Renal pelvis (tissue), 12 donors: ENCODE results near the gene DNAJB6. TPM values are rescaled to one million over a fixed set of nuclear protein-coding genes. Genes with fewer than 3 reads are reported as not detected.

ENCODE experiments used
- DNase-seq: peaks from one replicate; pipeline ENCODE4 v3.0.0-alpha.2; 2013
- long read RNA-seq, 16 experiments: transcript quantifications; one replicate each; lab custom pipeline, GENCODE V29; 2026
- polyA plus RNA-seq, 3 donors: library from polyadenylated mRNA; unstranded; fragments of 120-200 nt; gene quantifications; one replicate each; pipeline ENCODE4 v1.2.1, GENCODE V29; 2013; ENCODE audit not compliant: insufficient read length in 3 of 3

Gene DNAJB6
- polyA plus RNA-seq: 100 to 1,000 TPM; 139 to 167 (median 153) TPM
- long read RNA-seq, donor 1, full-length matches to known transcripts: 70 of 70 reads
- long read RNA-seq, donor 1, partial matches to known transcripts: 0 of 70 reads
- long read RNA-seq, donor 1, other reads (novel, unspliced or antisense): 0 of 70 reads
- long read RNA-seq, donor 2, transcript DNAJB6-204 (8 exons, 1,609 nt): major isoform, 70 of 108 reads
- long read RNA-seq, donor 2, transcript DNAJB6-201 (10 exons, 2,527 nt): minor isoform, 14 of 108 reads
- long read RNA-seq, donor 2, partial matches to known transcripts: 24 of 108 reads
- long read RNA-seq, donor 2, other reads (novel, unspliced or antisense): 0 of 108 reads
- long read RNA-seq, donor 3, full-length matches to known transcripts: 63 of 68 reads
- long read RNA-seq, donor 3, partial matches to known transcripts: 5 of 68 reads
- long read RNA-seq, donor 3, other reads (novel, unspliced or antisense): 0 of 68 reads
- long read RNA-seq, donor 4, full-length matches to known transcripts: 74 of 74 reads
- long read RNA-seq, donor 4, partial matches to known transcripts: 0 of 74 reads
- long read RNA-seq, donor 4, other reads (novel, unspliced or antisense): 0 of 74 reads
- long read RNA-seq, donor 5, full-length matches to known transcripts: 27 of 27 reads
- long read RNA-seq, donor 5, partial matches to known transcripts: 0 of 27 reads
- long read RNA-seq, donor 5, other reads (novel, unspliced or antisense): 0 of 27 reads
- long read RNA-seq, donor 6, full-length matches to known transcripts: 70 of 125 reads
- long read RNA-seq, donor 6, partial matches to known transcripts: 55 of 125 reads
- long read RNA-seq, donor 6, other reads (novel, unspliced or antisense): 0 of 125 reads
- long read RNA-seq, donor 7, full-length matches to known transcripts: 60 of 60 reads
- long read RNA-seq, donor 7, partial matches to known transcripts: 0 of 60 reads
- long read RNA-seq, donor 7, other reads (novel, unspliced or antisense): 0 of 60 reads
- long read RNA-seq, donor 8, full-length matches to known transcripts: 31 of 31 reads
- long read RNA-seq, donor 8, partial matches to known transcripts: 0 of 31 reads
- long read RNA-seq, donor 8, other reads (novel, unspliced or antisense): 0 of 31 reads
- long read RNA-seq, donor 9, full-length matches to known transcripts: 68 of 68 reads
- long read RNA-seq, donor 9, partial matches to known transcripts: 0 of 68 reads
- long read RNA-seq, donor 9, other reads (novel, unspliced or antisense): 0 of 68 reads
- long read RNA-seq, donor 10, full-length matches to known transcripts: 38 of 70 reads
- long read RNA-seq, donor 10, partial matches to known transcripts: 32 of 70 reads
- long read RNA-seq, donor 10, other reads (novel, unspliced or antisense): 0 of 70 reads
- long read RNA-seq, donor 11, transcript DNAJB6-201 (10 exons, 2,527 nt): minor isoform, 8 of 29 reads
- long read RNA-seq, donor 11, transcript DNAJB6-204 (8 exons, 1,609 nt): major isoform, 15 of 29 reads
- long read RNA-seq, donor 11, partial matches to known transcripts: 6 of 29 reads
- long read RNA-seq, donor 11, other reads (novel, unspliced or antisense): 0 of 29 reads
- long read RNA-seq, donor 12, full-length matches to known transcripts: 78 of 112 reads
- long read RNA-seq, donor 12, partial matches to known transcripts: 34 of 112 reads
- long read RNA-seq, donor 12, other reads (novel, unspliced or antisense): 0 of 112 reads
- long read RNA-seq, donor 13, full-length matches to known transcripts: 27 of 27 reads
- long read RNA-seq, donor 13, partial matches to known transcripts: 0 of 27 reads
- long read RNA-seq, donor 13, other reads (novel, unspliced or antisense): 0 of 27 reads
- long read RNA-seq, donor 14, full-length matches to known transcripts: 69 of 93 reads
- long read RNA-seq, donor 14, partial matches to known transcripts: 24 of 93 reads
- long read RNA-seq, donor 14, other reads (novel, unspliced or antisense): 0 of 93 reads
- long read RNA-seq, donor 15, full-length matches to known transcripts: 100 of 100 reads
- long read RNA-seq, donor 15, partial matches to known transcripts: 0 of 100 reads
- long read RNA-seq, donor 15, other reads (novel, unspliced or antisense): 0 of 100 reads
- long read RNA-seq, donor 16, full-length matches to known transcripts: 76 of 82 reads
- long read RNA-seq, donor 16, partial matches to known transcripts: 6 of 82 reads
- long read RNA-seq, donor 16, other reads (novel, unspliced or antisense): 0 of 82 reads

GRCh38 chr7:157336383-157337315 is at the start of gene DNAJB6:
TSS of gene DNAJB6 (plus strand) at chr7:157337004. CDS start at chr7:157358573, 21,569 bp downstream.
- DNase-seq: peak; percentile 94

DNA sequence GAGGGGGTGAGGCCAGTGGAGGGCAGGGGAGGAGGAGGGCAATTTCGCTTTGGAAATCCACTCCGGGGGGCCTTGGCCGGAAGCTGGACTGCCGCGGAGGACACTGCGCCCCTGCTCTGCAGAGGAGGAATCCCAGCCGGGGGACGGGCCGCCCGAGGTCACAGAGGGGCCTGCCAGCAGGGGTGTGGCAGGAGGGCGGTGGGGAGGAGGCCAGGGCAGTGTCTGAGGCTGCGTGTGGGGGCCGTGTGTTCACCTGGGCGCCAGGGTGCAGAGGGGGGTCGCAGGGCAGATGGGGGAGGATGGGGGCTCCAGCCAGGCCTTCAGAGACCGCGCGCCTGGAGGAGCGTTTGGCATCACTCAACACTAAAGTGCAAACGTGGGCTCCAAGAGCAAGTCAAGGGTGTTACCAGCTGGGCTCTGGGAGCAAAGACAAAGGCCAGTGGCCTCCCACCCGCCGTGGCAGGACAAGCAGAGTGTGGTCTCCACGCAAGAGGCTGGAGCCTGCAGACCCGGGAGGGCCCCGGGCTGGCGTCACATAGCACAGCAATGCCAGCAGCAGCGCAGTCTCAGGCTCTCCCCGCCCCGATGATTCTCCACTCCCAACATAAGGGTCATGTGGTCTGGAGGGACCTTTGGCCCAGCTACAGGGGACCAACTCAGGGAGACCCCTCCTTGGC is 45.3 kb upstream of the DNAJB6 start:
- DNase-seq: no peak

DNA sequence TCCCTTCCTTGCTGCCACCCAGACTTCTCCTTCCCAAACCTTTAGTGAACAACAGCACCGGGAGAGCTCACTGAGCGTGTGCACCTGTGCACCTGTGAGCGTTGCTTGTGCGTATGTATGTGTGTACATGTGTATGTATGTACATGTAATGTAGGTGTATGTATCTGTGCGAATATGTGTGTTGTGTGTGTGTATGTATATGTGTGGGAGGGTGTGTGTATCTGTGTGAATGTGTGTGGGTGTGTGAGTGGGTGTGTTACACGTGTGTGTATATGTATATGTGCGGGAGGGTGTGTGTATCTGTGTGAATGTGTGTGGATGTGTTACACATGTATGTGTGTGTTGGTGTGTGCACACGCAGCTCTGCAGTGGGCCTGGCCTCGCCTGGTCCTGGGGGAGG is 44.5 kb upstream of the DNAJB6 start:
- no peak for DNase-seq

GRCh38 chr7:157292770-157293412 is 43.9 kb upstream of the DNAJB6 start:
- DNase-seq: no peak

GRCh38 chr7:157293413-157293788 is 43.4 kb upstream of the DNAJB6 start:
- DNase-seq: no peak

GRCh38 chr7:157294773-157295172 is 42.0 kb upstream of the DNAJB6 start:
- DNase-seq: no peak

DNA sequence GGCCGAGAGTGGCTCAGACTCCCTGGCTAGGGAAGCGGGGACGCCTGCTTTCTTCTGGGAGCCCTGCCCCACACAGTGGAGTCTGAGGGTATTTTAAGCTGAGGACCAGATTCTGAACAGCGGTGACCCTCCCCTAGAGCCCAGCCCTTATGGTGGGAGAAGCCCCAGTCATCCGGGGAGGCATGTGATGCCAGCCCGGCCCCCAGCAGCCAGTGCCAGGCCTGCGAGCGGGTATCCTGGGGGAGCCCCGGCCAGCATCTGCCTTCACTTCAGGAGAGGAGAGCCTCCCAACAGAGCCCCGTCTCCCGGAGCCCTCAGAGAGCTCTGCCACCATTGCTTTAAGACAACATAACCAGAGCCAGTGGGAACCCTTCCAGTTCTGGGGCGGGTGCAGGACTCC is 41.5 kb upstream of the DNAJB6 start:
- DNase-seq: no peak

- no peak for DNase-seq
Observed at GRCh38 chr7:157297185-157297584, 39.6 kb upstream of the DNAJB6 start.

DNA sequence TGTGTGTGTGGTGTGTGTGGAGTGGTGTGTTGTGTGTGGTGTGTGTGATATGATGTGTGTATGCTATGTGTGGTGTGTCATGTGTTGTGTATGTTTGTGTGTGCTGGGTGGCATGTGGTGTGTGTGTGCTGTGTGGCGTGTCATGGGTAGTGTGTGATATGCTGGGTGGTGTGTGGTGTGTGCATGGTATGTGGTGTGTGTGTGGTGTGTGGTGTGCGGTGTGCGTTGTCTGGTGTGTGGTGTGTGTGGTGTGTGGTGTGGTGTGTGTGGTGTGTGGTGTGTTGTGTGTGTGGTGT is 37.5 kb upstream of the DNAJB6 start:
- DNase-seq: no peak

DNA sequence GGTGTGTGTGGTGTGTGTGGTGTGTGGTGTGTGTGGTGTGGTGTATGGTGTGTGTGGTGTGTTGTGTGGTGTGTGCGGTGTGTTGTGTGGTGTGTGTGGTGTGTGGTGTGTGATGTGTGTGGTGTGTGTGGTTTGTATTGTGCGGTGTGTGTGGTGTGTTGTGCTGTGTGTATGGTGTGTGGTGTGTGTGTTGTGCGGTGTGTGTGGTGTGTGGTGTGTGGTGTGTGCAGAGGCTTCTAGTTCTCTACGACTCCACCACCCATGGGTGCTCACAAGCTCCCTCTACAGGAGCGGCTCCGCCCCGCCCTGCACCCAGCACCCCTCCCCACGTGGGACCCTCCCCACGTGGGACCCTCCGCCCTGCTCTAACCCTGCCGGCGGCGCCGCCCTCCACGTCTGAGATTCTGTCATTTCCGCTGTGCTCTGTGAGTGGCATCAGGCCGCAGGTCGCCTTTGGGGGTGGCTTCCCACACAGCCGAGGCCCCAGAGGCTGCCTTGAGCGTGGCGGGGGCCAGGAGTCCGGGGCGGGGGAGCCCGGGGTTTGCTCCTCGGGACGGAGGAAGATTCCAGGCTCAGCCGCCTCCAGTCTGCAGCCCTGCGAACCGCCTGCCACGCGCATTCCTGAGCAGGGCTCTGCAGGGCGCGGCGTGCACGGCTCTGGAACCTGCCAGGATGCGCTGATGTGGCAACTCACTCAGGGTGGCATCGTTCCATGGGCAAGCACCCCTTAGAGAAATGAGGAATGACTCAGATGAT is 37.0 kb upstream of the DNAJB6 start:
- no peak for DNase-seq

DNA sequence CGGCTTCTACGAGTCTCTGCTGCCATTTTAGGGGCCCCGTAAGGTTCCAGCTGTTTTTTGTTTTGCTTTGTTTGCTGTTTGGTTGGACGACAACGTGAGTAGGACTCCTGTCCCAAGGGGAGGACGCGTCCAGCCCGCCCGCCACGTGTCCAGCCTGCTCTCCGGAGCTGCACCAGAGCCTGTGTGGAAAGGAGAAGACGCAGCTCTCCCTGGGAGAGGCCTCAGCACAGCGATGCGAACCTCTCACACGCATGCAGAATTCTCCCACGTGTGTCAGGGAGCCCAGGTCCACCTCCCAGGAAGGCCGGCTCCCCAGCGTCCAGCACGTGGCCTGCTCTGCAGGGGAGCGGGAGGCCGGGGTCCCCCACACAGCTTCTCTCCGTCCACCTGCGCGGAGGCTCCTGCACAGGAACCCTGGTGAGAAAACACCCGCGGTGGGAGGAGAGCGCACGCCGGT is 36.4 kb upstream of the DNAJB6 start:
- DNase-seq: no peak

DNA sequence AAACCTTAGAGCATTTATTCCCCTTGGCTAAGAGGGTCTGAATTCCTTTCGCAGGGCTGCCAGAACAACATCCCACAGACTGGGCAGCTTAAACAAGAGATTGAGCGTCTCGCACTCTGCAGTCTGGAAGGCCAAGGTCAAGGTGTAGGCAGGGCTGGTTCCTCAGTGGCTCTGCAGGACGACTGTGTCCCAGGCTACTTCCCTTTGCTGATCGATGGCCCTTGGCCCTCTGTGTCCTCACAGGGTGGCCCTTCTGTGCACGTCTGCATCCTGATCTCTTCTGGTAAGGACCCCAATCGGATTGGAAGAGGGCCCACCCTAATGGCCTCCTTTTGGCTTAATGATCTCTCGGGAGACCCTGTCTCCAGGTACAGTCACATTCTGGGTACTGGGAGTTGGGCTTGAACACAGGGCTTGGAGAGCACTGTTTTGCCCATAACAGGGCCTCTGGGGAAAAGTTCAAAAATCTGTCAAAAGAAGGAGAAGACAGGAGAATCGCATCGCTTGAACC is 35.1 kb upstream of the DNAJB6 start:
- no peak for DNase-seq

GRCh38 chr7:157306846-157307838 is 29.7 kb upstream of the DNAJB6 start:
- DNase-seq: no peak

- DNase-seq: no peak
Observed at GRCh38 chr7:157309988-157310668, 26.7 kb upstream of the DNAJB6 start.
